Glomerular endothelial cell (primary cell): ENCODE data around the gene CDC34. TPM values are rescaled to one million over a fixed set of nuclear protein-coding genes. Genes with fewer than 3 reads are reported as not detected.

ENCODE experiments used
- DNase-seq: peaks from one replicate; pipeline ENCODE4 v3.0.0-alpha.2; 2011; ENCODE audit warnings: low read depth, low spot score; ENCODE audit errors: extremely low read depth
- total RNA-seq: library from RNA; depleted of rRNA; stranded (reverse); fragments of >200 nt; gene quantifications from 2 replicates; pipeline ENCODE4 v1.2.3, GENCODE V29; 2015

The CDC34 gene
- total RNA-seq, 1 donor from 2014 or later: 148 TPM

GRCh38 chr19:518598-519231 lies 12.8 kb upstream of the CDC34 start:
- DNase-seq: no peak

DNA sequence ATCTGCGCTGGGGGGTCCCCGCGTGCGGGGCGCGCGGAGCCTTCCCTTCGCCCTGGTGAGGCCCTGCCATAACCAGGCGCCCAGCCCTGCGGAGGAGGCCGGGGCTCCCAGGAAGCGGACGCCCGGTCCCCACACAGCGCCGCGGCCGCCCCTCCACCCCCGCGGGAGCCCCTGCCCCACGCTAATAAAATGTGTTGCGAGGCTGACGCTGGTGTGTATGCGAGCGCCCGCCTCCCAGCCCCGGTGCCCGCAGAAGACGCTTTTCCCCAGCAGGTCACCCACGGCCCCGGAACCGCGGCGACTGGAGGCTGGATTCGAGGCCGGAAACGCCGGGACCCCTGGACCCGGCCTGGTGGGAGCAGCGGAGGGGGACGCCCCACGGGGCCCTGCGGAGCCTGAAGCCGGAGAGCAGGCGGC lies 12.1 kb upstream of the CDC34 start:
- DNase-seq: no peak

DNA sequence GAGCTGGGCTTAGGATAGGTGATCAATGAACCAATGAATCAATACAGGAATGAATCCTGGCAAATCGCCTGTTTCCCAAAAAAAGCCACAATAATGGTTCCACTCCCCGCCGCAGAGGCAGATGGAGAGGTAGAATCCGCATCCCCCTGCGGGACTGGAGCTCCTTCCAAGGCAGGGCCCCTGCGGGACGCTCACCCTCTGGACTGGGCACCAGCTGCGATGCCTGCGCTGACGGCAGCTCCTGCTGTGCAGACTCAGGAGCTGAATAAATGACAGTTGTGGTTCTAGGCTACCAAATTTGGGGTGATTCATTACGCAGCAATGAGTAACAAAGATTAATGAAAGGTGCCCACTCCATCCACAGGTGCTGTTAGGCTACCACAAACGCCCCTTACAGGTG lies 8.8 kb upstream of the CDC34 start:
- DNase-seq: no peak

DNA sequence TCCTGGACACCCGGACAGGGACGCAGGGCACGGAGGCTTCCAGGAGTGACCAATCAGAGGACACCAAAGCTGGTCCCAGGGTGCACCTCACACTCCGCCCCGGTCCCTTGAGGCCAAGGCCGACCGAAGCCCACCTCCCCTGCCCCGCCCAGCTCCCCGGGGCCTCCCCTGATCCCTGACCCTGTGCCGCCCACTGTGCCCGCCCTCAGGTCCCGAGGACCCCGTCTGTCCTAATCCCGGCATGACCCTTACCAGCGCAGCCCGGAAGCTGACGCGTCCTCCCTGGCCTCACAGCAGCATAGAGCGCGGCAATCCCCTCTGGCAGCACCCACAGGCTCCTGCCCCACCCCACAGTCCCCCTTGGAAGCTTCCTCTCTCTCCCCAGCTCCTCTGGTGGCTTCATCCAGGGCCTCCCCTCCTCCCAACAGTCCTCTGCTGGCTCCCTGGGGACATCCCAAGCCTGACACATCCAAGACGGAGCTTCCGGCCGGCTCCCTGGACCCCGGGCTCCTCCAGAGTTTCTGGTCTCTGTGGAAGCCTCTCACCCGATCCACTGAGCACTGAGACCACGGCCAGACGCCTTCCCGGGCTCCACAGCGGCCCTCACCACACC lies 7.4 kb upstream of the CDC34 start:
- DNase-seq: no peak

- DNase-seq: no peak
These were observed 6.5 kb upstream of the CDC34 start for GRCh38 chr19:525029-525428.

DNA sequence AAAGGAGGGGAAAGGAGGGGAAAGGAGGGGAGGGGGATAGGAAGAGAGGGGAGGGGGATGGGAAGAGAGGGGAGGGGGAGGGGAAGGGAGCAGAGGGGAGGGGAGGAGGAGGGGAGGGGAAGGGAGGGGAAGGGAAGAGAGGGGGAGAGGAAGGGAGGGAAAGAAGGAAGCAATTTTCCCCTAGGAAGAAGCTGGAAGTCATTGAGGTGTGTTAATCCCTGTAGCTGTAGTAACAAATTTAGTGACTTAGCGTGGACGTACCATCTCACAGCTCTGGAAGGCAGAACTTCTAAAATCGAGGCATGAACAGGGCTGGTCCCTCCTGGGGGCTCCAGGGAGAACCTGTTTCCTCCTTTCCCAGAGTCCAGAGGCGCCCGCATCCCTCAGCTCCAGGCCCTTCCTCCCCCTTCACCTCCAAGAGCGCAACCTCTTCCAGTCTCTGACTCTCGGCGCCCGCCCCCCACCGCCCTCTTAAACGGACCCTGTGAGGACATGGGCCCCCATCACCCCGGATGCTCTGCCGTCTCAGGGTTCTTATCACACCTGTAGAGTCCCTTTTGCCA lies 5.6 kb upstream of the CDC34 start:
- no peak for DNase-seq

DNA sequence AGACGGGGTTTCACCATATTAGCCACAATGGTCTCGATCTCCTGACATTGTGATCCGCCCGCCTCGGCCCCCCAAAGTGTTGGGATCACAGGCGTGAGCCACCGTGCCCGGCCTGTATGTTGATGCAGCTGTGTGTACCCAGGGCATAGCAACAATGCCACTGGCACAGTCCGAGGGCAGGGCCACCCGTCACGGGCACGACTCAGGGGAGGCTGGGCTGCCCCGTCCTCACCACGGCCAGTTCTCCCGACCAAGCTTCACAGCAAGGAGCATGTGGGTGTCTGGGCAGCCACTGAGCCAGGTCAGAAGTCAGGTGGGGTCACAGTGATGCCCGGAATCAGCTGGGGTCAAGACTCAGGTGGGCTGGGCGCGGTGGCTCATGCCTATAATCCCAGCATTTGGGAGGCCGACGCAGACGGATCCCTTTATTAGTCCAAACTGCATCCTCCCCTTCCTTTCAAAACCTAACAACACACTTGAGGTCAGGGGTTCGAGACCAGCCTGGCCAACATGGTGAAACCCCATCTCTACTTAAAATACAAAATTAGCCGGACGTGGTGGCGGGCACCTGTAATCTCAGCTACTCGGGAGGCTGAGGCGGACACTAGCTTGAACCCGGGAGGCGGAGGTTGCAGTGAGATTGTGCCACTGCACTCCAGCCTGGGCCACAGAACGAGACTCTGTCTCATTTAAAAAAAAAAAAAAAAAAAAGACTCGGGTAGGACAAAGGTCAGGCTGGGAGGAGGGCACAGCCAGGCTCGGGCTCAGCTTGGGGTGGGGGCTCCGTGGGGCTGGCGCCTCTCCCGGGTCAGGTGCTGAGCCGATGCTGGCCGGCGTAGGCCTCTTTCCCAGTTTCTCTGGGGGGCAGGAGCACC lies 1.2 kb upstream of the CDC34 start:
- no peak for DNase-seq

DNA sequence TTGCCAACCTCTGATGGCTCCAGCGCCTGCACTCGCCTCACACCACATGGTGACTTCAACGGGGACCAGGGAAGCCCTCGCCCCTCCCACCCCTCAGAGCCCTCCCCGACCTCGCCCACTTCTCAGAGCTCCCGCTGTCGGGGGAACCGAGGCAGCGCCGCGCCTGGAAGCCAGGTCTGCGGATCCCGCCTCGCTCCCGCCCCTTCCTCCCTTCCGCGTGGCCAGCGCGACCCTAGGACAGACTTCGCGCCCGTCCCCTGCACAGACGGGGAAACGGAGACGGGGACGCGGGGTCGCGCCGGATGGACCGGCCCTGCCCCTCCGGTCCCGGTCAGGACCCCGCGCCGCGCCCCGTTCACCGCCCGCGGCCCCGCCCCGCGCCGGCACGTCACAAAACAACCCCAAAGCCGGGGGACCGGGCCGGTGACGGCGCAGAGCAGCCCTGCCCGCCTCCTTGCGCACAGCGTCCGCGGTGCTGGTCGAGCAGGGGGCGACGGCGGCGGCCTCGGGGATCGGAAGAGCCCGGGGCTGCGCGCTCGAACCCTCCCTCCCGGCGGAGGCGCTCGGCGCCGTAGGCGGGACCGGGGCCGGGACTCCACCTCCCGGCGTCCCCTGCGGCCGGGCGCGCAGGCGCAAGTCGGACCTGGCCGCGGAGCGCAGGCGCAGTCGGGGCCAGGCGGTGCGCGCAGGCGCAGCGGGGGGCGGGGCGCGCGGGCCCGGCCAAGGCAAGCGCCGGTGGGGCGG lies 379 bp upstream of the CDC34 start:
- no peak for DNase-seq

- peak; percentile 45 for DNase-seq
These were observed 1.2 kb downstream of the CDC34 start for GRCh38 chr19:532561-533363.

GRCh38 chr19:533364-534058 lies 2.0 kb downstream of the CDC34 start:
- no peak for DNase-seq

- DNase-seq: no peak
These were observed 2.5 kb downstream of the CDC34 start for GRCh38 chr19:534088-534487.

DNA sequence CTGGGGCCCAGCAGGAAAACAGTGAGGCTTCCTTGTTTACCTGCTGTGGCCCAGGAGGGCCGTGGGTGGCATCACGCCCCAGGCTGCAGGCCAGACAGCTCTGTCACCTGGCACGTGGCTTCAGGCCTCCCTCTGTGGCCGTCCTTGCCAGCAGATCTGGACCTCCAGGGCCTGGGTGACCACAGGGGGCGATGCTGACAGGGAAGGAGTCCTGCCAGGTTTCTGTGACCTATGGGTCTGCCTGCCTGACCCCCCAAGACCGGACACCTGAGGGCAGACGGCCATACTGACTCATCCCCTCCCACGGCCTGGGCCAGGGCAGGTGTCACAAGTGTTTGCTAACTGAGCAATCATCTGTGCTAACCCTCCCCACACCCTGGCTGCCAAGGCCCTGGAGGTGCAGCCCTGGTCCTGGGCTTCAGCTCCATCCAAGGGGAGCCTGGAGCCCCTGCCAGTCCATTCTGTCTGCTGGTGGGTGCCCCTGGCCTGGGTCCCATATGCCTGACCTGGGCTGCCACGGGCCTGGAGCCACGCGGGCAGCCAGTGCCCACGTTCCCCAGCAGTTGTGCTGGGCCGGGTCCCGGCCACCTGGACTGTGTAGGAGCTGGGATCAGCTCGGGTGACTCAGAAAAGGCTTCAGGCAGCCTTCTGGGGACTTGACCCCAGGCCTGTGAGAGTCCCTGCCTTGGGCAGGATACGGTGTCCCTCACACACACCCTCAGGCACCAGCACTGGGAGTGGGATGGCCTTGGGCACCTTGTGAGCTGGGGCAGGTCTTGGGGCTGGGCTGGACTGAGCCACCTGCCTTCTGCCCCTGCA lies 3.7 kb downstream of the CDC34 start:
- no peak for DNase-seq

DNA sequence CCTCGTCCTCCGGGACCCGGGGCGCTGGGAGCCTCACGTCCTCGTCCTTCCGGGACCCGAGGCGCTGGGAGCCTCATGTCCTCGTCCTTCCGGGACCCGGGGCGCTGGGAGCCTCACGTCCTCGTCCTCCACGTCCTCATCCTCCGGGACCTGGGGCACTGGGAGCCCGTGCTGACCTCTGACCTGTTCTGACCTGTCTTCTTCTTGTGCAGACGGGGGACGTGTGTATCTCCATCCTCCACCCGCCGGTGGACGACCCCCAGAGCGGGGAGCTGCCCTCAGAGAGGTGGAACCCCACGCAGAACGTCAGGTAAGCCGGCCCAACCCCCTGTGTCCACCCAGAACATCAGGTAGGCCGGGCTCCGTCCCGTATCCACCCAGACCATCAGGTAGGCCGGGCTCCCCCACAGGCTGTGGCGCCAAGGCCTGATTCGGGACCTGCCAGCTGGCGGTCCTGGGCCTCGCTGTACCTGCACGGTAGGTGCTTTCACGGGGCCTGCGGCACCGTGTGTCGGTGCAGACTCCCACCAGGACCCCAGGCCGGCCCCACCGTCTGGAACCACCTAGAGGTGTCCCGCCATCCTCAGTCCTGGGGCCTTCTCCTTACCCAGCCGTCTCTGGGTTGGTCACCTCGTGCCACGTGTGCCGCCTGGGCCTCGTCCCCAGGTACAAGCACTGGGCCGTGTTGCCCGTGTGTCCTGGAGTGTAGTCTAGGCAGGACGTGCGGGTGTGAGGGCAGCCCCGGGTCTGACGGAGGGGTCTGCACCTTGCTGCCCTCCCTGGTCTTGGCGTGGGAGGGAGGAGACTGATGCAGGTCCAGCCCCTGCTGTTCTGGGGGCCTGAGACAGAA lies 4.7 kb downstream of the CDC34 start:
- DNase-seq: no peak

DNA sequence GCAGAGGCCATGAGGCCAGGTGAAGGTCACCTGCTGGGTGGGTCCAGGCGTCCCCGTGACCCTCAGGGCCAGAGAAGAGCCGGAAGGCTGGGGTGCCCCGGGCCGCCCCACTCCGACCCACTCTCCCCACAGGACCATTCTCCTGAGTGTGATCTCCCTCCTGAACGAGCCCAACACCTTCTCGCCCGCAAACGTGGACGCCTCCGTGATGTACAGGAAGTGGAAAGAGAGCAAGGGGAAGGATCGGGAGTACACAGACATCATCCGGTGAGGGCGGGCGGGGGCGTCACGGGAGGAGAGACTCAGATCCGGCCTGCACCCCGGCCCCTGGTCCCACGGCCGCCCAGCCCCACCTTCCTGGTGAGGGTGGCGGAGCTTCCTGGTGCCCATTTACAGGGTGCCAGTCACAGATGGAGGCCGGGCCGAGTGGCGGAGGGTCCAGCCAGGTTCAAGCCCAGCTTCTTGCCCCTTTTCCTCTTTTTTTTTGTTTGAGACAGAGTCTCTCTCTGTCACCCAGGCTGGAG lies 5.4 kb downstream of the CDC34 start:
- no peak for DNase-seq

DNA sequence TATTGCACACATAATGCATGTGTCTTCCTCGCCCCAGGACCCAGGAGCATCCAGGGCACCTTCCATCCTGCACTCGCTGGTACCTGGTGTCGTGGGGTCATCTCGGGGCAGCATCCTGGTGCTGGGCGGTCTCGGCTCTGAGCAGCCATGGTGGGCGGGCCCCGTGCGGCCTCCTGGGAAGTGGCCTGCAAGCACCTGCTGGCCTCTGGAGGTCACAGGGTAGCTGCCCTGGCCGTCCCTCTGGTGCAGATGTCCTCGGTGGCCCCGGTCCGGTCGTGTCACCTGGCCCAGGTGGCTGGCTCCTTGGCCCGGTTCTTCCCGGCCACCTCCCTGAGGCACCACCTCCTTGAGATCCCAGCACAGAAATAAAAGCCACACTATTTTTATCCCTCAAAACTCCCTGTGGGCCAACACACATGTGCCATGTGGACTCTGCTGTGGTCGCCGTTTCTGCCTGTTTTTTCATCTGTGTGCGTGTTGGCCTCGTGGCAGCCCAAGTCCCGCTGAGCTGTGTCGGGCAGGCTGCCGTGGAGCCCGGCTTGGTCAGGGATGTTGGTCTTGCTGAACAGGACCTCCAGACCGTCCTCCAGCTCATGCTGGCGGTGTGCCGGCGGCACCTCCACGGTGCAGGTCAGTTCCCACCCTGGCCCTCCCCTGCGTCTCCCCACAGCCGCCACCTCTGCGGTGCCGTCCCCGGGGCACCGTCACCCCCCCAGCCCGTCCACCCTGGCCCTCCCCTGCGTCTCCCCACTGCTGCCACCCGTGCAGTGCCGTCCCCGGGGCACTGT lies 7.3 kb downstream of the CDC34 start:
- DNase-seq: no peak

GRCh38 chr19:539429-540030 lies 8.0 kb downstream of the CDC34 start:
- DNase-seq: no peak
